ENCODE results near the gene CCP110.

DNA sequence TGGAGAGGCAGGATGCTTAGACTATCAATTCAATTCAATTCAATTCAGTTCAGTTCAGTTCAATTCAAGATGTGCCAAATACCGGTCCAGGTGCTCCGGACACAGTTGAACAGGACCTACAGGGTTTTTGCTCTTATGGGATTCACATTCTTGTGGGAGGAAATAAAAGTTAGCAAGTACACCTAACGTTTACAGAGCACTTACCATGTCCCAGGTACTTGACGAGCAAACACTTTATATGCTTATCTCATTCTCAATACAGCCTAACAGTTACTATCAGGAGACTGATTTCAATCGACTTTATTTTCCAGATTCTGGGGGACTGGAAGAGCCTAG lies 1.4 kb upstream of the CCP110 start:
- no peak for TF ChIP-seq CTCF (IDR thresholded peaks at IDR 0.05)
- TF ChIP-seq TCF7L2 (IDR thresholded peaks at IDR 0.05; ENCODE audit: low read depth, low read length): no peak
- TF ChIP-seq POLR2AphosphoS5 (IDR thresholded peaks at IDR 0.05; ENCODE audit: low read depth, low read length): no peak
- TF ChIP-seq, protein P1, sequence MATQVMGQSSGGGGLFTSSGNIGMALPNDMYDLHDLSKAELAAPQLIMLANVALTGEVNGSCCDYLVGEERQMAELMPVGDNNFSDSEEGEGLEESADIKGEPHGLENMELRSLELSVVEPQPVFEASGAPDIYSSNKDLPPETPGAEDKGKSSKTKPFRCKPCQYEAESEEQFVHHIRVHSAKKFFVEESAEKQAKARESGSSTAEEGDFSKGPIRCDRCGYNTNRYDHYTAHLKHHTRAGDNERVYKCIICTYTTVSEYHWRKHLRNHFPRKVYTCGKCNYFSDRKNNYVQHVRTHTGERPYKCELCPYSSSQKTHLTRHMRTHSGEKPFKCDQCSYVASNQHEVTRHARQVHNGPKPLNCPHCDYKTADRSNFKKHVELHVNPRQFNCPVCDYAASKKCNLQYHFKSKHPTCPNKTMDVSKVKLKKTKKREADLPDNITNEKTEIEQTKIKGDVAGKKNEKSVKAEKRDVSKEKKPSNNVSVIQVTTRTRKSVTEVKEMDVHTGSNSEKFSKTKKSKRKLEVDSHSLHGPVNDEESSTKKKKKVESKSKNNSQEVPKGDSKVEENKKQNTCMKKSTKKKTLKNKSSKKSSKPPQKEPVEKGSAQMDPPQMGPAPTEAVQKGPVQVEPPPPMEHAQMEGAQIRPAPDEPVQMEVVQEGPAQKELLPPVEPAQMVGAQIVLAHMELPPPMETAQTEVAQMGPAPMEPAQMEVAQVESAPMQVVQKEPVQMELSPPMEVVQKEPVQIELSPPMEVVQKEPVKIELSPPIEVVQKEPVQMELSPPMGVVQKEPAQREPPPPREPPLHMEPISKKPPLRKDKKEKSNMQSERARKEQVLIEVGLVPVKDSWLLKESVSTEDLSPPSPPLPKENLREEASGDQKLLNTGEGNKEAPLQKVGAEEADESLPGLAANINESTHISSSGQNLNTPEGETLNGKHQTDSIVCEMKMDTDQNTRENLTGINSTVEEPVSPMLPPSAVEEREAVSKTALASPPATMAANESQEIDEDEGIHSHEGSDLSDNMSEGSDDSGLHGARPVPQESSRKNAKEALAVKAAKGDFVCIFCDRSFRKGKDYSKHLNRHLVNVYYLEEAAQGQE (IDR thresholded peaks at IDR 0.05; ENCODE audit: insufficient read depth in 1 of 2, low read depth in 2 of 2, low read length in 1 of 2): no peak
- no peak for TF ChIP-seq SIN3A (IDR thresholded peaks at IDR 0.05; ENCODE audit: borderline replicate concordance, insufficient read depth, low read depth, low read length)
